Skeletal muscle cell (primary cell): ENCODE measurements around the gene RORB.
A peak's percentile ranks its signal among the peaks of the same experiment; 100 is the strongest.

Experiments
- DNase-seq: peaks from one replicate; pipeline ENCODE4 v3.0.0-alpha.2; 2010; ENCODE audit warnings: low read depth
- H3K4me3 ChIP-seq: 2 replicates; pipeline ENCODE4 v1.5.1; 2011; ENCODE audit warnings: low read depth, mild to moderate bottlenecking, control low read depth, low read length, moderate library complexity

Gene RORB

GRCh38 chr9:74573640-74574191 lies 76.6 kb downstream of the RORB start:
- no peak overlapping the region for H3K4me3 ChIP-seq
- DNase-seq, result no peak

GRCh38 chr9:74576176-74576575 lies 79.0 kb downstream of the RORB start:
- DNase-seq, result no peak
- H3K4me3 ChIP-seq, result no peak overlapping the region

DNA sequence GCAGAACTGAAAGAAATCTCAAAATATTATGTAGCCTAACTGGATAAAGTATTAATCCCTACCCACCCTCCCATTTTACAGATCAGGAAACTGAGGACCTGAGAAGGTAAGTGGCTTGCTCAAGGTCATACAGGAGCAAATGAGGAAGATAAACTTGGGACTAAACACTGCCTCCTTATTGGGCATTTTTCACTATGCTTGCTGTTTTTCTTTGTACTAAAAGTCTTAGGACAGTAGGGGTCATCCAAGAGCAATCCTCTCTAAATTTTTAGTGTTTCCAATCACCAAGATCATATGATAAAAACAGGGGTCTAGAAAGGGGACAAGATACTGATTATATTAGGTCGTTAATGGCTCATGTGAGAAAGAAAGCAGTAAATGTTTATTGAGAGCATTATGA lies 80.8 kb downstream of the RORB start:
- no peak for DNase-seq
- H3K4me3 ChIP-seq, result no peak overlapping the region

GRCh38 chr9:74589576-74589975 lies 92.4 kb downstream of the RORB start:
- no peak overlapping the region for H3K4me3 ChIP-seq
- no peak for DNase-seq

- no peak overlapping the region for H3K4me3 ChIP-seq
- DNase-seq, result no peak
Observed at GRCh38 chr9:74595286-74595685, 98.2 kb downstream of the RORB start.

GRCh38 chr9:74598874-74599273 lies 101.7 kb downstream of the RORB start:
- no peak for DNase-seq
- H3K4me3 ChIP-seq, result no peak overlapping the region

GRCh38 chr9:74609671-74610405 lies 112.7 kb downstream of the RORB start:
- no peak for DNase-seq
- H3K4me3 ChIP-seq, result no peak overlapping the region

DNA sequence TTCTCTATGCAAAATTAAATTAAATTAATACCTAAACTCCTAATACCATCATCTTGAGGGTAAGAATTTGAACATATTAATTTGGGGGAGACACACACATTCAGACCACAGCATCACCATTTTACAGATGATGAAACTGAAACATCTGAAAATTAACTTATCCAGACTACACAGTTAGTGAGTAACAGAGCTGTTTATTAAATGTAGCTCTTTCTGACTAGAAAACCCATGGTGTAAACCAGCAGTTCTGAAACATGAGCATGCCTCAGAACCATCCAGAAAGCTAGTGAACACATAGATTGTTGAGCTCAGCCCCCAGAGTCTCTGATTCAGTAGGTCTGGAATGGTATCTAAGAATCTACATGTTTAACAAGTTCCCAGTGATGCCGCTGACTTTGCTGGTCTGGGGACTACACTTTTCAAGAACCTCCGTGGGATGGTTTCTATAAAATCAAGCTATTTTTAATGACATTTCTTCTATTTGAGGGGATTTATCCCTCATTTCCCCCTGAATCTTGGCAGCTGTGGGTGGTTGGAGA lies 113.5 kb downstream of the RORB start:
- no peak for DNase-seq
- no peak overlapping the region for H3K4me3 ChIP-seq

GRCh38 chr9:74630228-74630627 lies 133.1 kb downstream of the RORB start:
- H3K4me3 ChIP-seq, result no peak overlapping the region
- DNase-seq, result no peak

- DNase-seq, result no peak
- no peak overlapping the region for H3K4me3 ChIP-seq
Observed at GRCh38 chr9:74639112-74639511, 142.0 kb downstream of the RORB start.

DNA sequence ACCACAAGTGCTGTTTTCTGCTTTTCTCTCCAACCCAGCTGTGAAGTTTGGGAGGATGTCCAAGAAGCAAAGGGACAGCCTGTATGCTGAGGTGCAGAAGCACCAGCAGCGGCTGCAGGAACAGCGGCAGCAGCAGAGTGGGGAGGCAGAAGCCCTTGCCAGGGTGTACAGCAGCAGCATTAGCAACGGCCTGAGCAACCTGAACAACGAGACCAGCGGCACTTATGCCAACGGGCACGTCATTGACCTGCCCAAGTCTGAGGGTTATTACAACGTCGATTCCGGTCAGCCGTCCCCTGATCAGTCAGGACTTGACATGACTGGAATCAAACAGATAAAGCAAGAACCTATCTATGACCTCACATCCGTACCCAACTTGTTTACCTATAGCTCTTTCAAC lies 145.2 kb downstream of the RORB start:
- DNase-seq, result no peak
- H3K4me3 ChIP-seq, result no peak overlapping the region

- H3K4me3 ChIP-seq, result no peak overlapping the region
- DNase-seq, result no peak
Observed at GRCh38 chr9:74643303-74643923, 146.3 kb downstream of the RORB start.

DNA sequence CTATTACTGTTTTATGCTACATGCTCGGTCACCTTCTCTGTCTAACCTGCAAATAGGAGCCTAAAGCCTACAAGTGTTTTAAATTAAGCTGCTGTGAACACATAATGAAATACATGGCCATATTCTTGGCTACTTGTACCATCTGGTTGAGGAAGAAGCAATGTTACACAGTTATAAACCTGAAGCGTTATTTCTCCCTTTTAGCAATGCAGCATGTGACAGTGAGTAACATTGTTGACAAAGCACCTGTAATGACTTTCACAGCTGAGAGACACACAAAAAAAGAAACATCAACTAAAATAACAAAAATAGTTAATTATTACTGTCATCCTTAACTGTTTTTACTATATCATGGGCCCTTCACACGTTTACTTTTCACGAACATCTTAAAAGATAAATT lies 146.9 kb downstream of the RORB start:
- no peak for DNase-seq
- H3K4me3 ChIP-seq, result no peak overlapping the region

DNA sequence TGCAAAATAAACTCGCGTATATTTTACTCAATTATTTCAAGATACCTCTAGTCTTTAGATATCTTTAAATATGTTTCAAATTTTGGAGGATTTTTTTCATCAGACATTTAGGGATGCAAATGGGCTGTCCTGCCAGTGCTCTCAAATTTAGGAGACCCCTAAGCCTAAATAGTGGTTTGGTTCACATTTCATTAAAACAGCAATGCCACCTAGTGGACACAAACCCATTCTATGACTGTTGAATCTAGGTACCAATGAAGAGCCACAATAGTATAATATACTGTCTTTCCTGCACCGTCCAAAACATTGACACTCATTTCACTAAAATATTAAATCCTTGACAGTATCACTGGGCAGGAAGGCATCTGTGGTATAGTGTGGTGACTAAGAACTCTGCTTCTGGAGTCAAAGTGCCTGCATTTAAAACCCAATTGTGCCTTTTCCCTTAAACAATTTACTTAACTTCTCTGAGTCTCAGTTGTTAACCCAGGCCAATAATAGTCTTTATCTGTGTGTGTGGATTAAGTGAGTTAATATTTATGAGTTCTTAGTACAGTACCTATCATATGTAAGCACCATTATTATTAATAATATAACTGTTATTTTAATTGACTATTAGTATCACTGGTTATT lies 148.0 kb downstream of the RORB start:
- no peak for DNase-seq
- H3K4me3 ChIP-seq, result no peak overlapping the region

- no peak for DNase-seq
- no peak overlapping the region for H3K4me3 ChIP-seq
Observed at GRCh38 chr9:74653410-74654080, 156.4 kb downstream of the RORB start.

GRCh38 chr9:74662674-74663073 lies 165.5 kb downstream of the RORB start:
- DNase-seq, result no peak
- no peak overlapping the region for H3K4me3 ChIP-seq

- no peak overlapping the region for H3K4me3 ChIP-seq
- DNase-seq, result no peak
Observed at GRCh38 chr9:74663439-74663838, 166.3 kb downstream of the RORB start.

GRCh38 chr9:74666625-74667316 lies 169.6 kb downstream of the RORB start:
- DNase-seq, result peak; percentile 3
- no peak overlapping the region for H3K4me3 ChIP-seq

GRCh38 chr9:74672237-74672636 lies 175.1 kb downstream of the RORB start:
- no peak overlapping the region for H3K4me3 ChIP-seq
- no peak for DNase-seq
